GM20431 (cell line): ENCODE measurements around the gene CARMIL1.

ENCODE experiments used
- in situ Hi-C: fragments of 300-500 bp; cut with MseI, MboI; formaldehyde crosslinking; loops from one replicate; pipeline ENCODE4 v1.15.0; 2020; ENCODE audit warnings: low sequenced_read_pairs; ENCODE audit not compliant: unreplicated experiment

CARMIL1 gene

GRCh38 chr6:25486550-25486949, 207.4 kb downstream of the CARMIL1 start:
- in situ Hi-C loops, result no loop called here

GRCh38 chr6:25487012-25487411, 207.8 kb downstream of the CARMIL1 start:
- in situ Hi-C loops, result no loop called here

GRCh38 chr6:25488156-25488555, 209.0 kb downstream of the CARMIL1 start:
- in situ Hi-C loops, result no loop called here

GRCh38 chr6:25489399-25489798, 210.2 kb downstream of the CARMIL1 start:
- in situ Hi-C loops, result no loop called here

GRCh38 chr6:25490018-25490801, 211.0 kb downstream of the CARMIL1 start:
- in situ Hi-C loops, result loop anchor here (10.0 kb wide), 1 partner anchor 215 kb away; the partner anchor contains the start of gene CARMIL1

GRCh38 chr6:25492951-25493350, 213.8 kb downstream of the CARMIL1 start:
- in situ Hi-C loops, result loop anchor here (10.0 kb wide), 1 partner anchor 218 kb away; the partner anchor contains the start of gene CARMIL1

GRCh38 chr6:25494469-25494868, 215.3 kb downstream of the CARMIL1 start:
- in situ Hi-C loops, result loop anchor here (10.0 kb wide), 1 partner anchor 220 kb away; the partner anchor contains the start of gene CARMIL1

GRCh38 chr6:25497383-25498040, 218.3 kb downstream of the CARMIL1 start:
- in situ Hi-C loops, result loop anchor here (10.0 kb wide), 1 partner anchor 223 kb away; the partner anchor contains the start of gene CARMIL1

GRCh38 chr6:25498505-25498904, 219.3 kb downstream of the CARMIL1 start:
- in situ Hi-C loops, result loop anchor here (10.0 kb wide), 1 partner anchor 224 kb away; the partner anchor contains the start of gene CARMIL1

- in situ Hi-C loops, result loop anchor here (10.0 kb wide), 1 partner anchor 225 kb away; the partner anchor contains the start of gene CARMIL1
These were observed 220.6 kb downstream of the CARMIL1 start for GRCh38 chr6:25499615-25500235.

- in situ Hi-C loops, result no loop called here
These were observed 224.5 kb downstream of the CARMIL1 start for GRCh38 chr6:25503686-25504085.

GRCh38 chr6:25504661-25505060, 225.5 kb downstream of the CARMIL1 start:
- in situ Hi-C loops, result no loop called here

GRCh38 chr6:25506020-25506419, 226.8 kb downstream of the CARMIL1 start:
- in situ Hi-C loops, result no loop called here

- in situ Hi-C loops, result no loop called here
These were observed 228.9 kb downstream of the CARMIL1 start for GRCh38 chr6:25508051-25508450.

- in situ Hi-C loops, result no loop called here
These were observed 232.2 kb downstream of the CARMIL1 start for GRCh38 chr6:25511376-25511775.

GRCh38 chr6:25512560-25512959, 233.4 kb downstream of the CARMIL1 start:
- in situ Hi-C loops, result no loop called here

GRCh38 chr6:25519856-25520255, 240.7 kb downstream of the CARMIL1 start:
- in situ Hi-C loops, result no loop called here

- in situ Hi-C loops, result no loop called here
These were observed 245.4 kb downstream of the CARMIL1 start for GRCh38 chr6:25524542-25524941.

GRCh38 chr6:25525078-25525477, 245.9 kb downstream of the CARMIL1 start:
- in situ Hi-C loops, result no loop called here

- in situ Hi-C loops, result no loop called here
These were observed 255.9 kb downstream of the CARMIL1 start for GRCh38 chr6:25534942-25535631.
